SK-N-SH (cell line): ENCODE measurements around the gene LRMDA. TPM values are rescaled to one million over a fixed set of nuclear protein-coding genes. Genes with fewer than 3 reads are reported as not detected.
A peak's percentile ranks its signal among the peaks of the same experiment; 100 is the strongest.

Source experiments
- CTCF ChIA-PET: fragments of 300-600, 350-600 bp; formaldehyde crosslinking; extraction: SDS; loops from one replicate; lab custom pipeline; 2021; lab: Yijun Ruan, JAX
- POLR2A ChIA-PET: fragments of 350-600 bp; sonication (Branson Sonifier 250); formaldehyde crosslinking; extraction: SDS; loops from one replicate; lab custom pipeline; 2020; ENCODE audit warnings: antibody characterized with exemption, inconsistent platforms; lab: Yijun Ruan, JAX
- DNase-seq: peaks from one replicate; pipeline ENCODE4 v3.0.0; 2012
- H2AFZ ChIP-seq: fragments of 200-600 bp; sonication (generic); 2 replicates; pipeline ENCODE4 v1.8.1; 2016; ENCODE audit warnings: antibody characterized with exemption, mild to moderate bottlenecking, low read depth
- H3F3A ChIP-seq: fragments of 200-600 bp; sonication (generic); replicated peaks from 2 replicates; pipeline ENCODE3; 2016; ENCODE audit warnings: antibody characterized with exemption, mild to moderate bottlenecking; ENCODE audit not compliant: insufficient read depth
- H3K27ac ChIP-seq, 2 experiments: fragments of 200-500 bp in 1 of 2; fragments of 200-600 bp in 1 of 2; sonication (Bioruptor generic) in 1 of 2; sonication (generic), shearing (Covaris generic) in 1 of 2; 2 replicates each; pipeline versions ENCODE4 v1.5.1 to v1.6.1; 2014 to 2016; ENCODE audit warnings: low read depth in 2 of 2, inconsistent platforms in 1 of 2, low read length in 1 of 2, mild to moderate bottlenecking in 1 of 2, mixed read lengths in 1 of 2
- H3K27me3 ChIP-seq: fragments of 200-600 bp; sonication (generic), shearing (Covaris generic); 2 replicates; pipeline ENCODE4 v1.6.1; 2016; ENCODE audit warnings: mixed run types; ENCODE audit not compliant: insufficient read depth
- H3K36me3 ChIP-seq, 2 experiments: fragments of 200-500 bp in 1 of 2; fragments of 200-600 bp in 1 of 2; sonication (Bioruptor generic) in 1 of 2; sonication (generic) in 1 of 2; replicated peaks in 1 of 2; 2 replicates each; pipeline versions ENCODE3 to v1.5.1; 2014 to 2016; ENCODE audit warnings: low read length in 1 of 2, mild to moderate bottlenecking in 1 of 2; ENCODE audit not compliant: insufficient read depth in 2 of 2, control insufficient read depth in 1 of 2
- H3K4me1 ChIP-seq, 2 experiments: fragments of 200-500 bp in 1 of 2; fragments of 200-600 bp in 1 of 2; sonication (Bioruptor generic) in 1 of 2; sonication (generic), shearing (Covaris generic) in 1 of 2; 2 replicates each; pipeline versions ENCODE4 v1.5.1 to v1.6.1; 2014 to 2016; ENCODE audit warnings: low read depth in 1 of 2, low read length in 1 of 2, mixed run types in 1 of 2; ENCODE audit not compliant: insufficient read depth in 2 of 2, control insufficient read depth in 1 of 2
- H3K4me2 ChIP-seq: fragments of 200-600 bp; sonication (generic), shearing (Covaris generic); 2 replicates; pipeline ENCODE4 v1.6.1; 2017; ENCODE audit warnings: mixed run types
- H3K4me3 ChIP-seq, 2 experiments: fragments of 200-500 bp in 1 of 2; fragments of 200-600 bp in 1 of 2; sonication (Bioruptor generic) in 1 of 2; sonication (generic), shearing (Covaris generic) in 1 of 2; 2 replicates each; pipeline versions ENCODE4 v1.5.1 to v1.8.1; 2014 to 2016; ENCODE audit warnings: low read depth in 2 of 2, inconsistent platforms in 1 of 2, low read length in 1 of 2, mild to moderate bottlenecking in 1 of 2, mixed read lengths in 1 of 2, moderate library complexity in 1 of 2
- H3K79me2 ChIP-seq: fragments of 200-600 bp; sonication (generic); 2 replicates; pipeline ENCODE4 v1.8.1; 2017; ENCODE audit warnings: mild to moderate bottlenecking; ENCODE audit not compliant: insufficient read depth
- H3K9ac ChIP-seq: fragments of 200-600 bp; sonication (generic); 2 replicates; pipeline ENCODE4 v1.6.1; 2017; ENCODE audit warnings: mixed run types
- H3K9me2 ChIP-seq: fragments of 200-600 bp; sonication (generic); 2 replicates; pipeline ENCODE4 v1.6.1; 2017; ENCODE audit warnings: mixed run types
- H3K9me3 ChIP-seq: fragments of 200-600 bp; sonication (generic); 2 replicates; pipeline ENCODE4 v1.6.1; 2017; ENCODE audit warnings: mixed run types, mild to moderate bottlenecking, moderate library complexity
- H4K20me1 ChIP-seq: fragments of 200-600 bp; sonication (generic); 2 replicates; pipeline ENCODE4 v1.6.1; 2017; ENCODE audit warnings: mild to moderate bottlenecking, mixed run types; ENCODE audit not compliant: insufficient read depth
- CHD2 ChIP-seq: fragments of 150-350 bp; IDR thresholded peaks from 2 replicates; pipeline ENCODE4 v1.6.1; 2018; ENCODE audit warnings: low read length; ENCODE audit not compliant: partially characterized antibody
- ELF1 ChIP-seq: IDR thresholded peaks from 2 replicates; pipeline ENCODE4 v1.4.0; 2012
- EP300 ChIP-seq, 2 experiments: IDR thresholded peaks; 2 replicates each; pipeline versions ENCODE4 v1.4.0 to v1.6.1; 2012; ENCODE audit warnings: borderline replicate concordance in 1 of 2, low read depth in 1 of 2, low read length in 1 of 2
- EZH2phosphoT487 ChIP-seq: fragments of 200-600 bp; sonication (generic); IDR thresholded peaks from 2 replicates; pipeline ENCODE4 v1.6.1; 2017; ENCODE audit warnings: low read depth, mixed run types, mild to moderate bottlenecking, antibody characterized with exemption, moderate library complexity, borderline replicate concordance
- FOSL2 ChIP-seq: IDR thresholded peaks from 2 replicates; pipeline ENCODE4 v1.4.0; 2012; ENCODE audit warnings: low read depth, mild to moderate bottlenecking, moderate library complexity, borderline replicate concordance
- FOXJ3 ChIP-seq: sonication (generic); formaldehyde crosslinking; IDR thresholded peaks from 2 replicates; pipeline ENCODE4 v1.5.1; 2020; ENCODE audit warnings: mild to moderate bottlenecking, missing genetic modification reagents
- FOXM1 ChIP-seq: IDR thresholded peaks from 2 replicates; pipeline ENCODE4 v1.4.0; 2012; ENCODE audit warnings: low read depth, mild to moderate bottlenecking
- GABPA ChIP-seq: IDR thresholded peaks from 2 replicates; pipeline ENCODE4 v1.4.0; 2012; ENCODE audit warnings: low read depth, mild to moderate bottlenecking
- GATA2 ChIP-seq: sonication (generic); formaldehyde crosslinking; IDR thresholded peaks from 2 replicates; pipeline ENCODE4 v1.5.0; 2020; ENCODE audit warnings: mild to moderate bottlenecking, missing genetic modification reagents
- IRF3 ChIP-seq: fragments of 150-350 bp; IDR thresholded peaks from 2 replicates; pipeline ENCODE4 v1.6.1; 2016; ENCODE audit warnings: mild to moderate bottlenecking, low read depth, low read length
- JUND ChIP-seq: IDR thresholded peaks from 2 replicates; pipeline ENCODE4 v1.4.0; 2012
- MAX ChIP-seq: IDR thresholded peaks from 2 replicates; pipeline ENCODE4 v1.4.0; 2012; ENCODE audit warnings: low read depth
- MEF2A ChIP-seq: IDR thresholded peaks from 2 replicates; pipeline ENCODE4 v1.4.0; 2012; ENCODE audit warnings: low read depth, borderline replicate concordance
- MXI1 ChIP-seq: IDR thresholded peaks from 2 replicates; pipeline ENCODE4 v1.6.1; 2012; ENCODE audit warnings: mild to moderate bottlenecking, low read depth, low read length, improper control_type of control experiment
- NFIC ChIP-seq: IDR thresholded peaks from 2 replicates; pipeline ENCODE4 v1.4.0; 2012; ENCODE audit warnings: borderline replicate concordance
- NRF1 ChIP-seq: IDR thresholded peaks from 2 replicates; pipeline ENCODE4 v1.6.1; 2012; ENCODE audit warnings: low read depth, mild to moderate bottlenecking, low read length
- PBX3 ChIP-seq: IDR thresholded peaks from 2 replicates; pipeline ENCODE4; 2012
- RAD21 ChIP-seq: IDR thresholded peaks from 2 replicates; pipeline ENCODE4 v1.6.1; 2012; ENCODE audit warnings: mild to moderate bottlenecking, low read length
- RCOR1 ChIP-seq: fragments of 150-350 bp; IDR thresholded peaks from 2 replicates; pipeline ENCODE4 v1.6.1; 2017; ENCODE audit warnings: antibody characterized with exemption, low read length
- REST ChIP-seq: IDR thresholded peaks from 2 replicates; pipeline ENCODE4 v1.6.1; 2012; ENCODE audit warnings: mild to moderate bottlenecking, low read depth, low read length, moderate library complexity
- RFX5 ChIP-seq: IDR thresholded peaks from 2 replicates; pipeline ENCODE4 v1.6.1; 2012; ENCODE audit warnings: mild to moderate bottlenecking, improper control_type of control experiment, low read length
- RXRA ChIP-seq: IDR thresholded peaks from 2 replicates; pipeline ENCODE4 v1.4.0; 2012; ENCODE audit warnings: low read depth, mild to moderate bottlenecking, borderline replicate concordance
- SIN3A ChIP-seq: IDR thresholded peaks from 2 replicates; pipeline ENCODE4 v1.6.1; 2012; ENCODE audit warnings: low read depth, mild to moderate bottlenecking, low read length, moderate library complexity, borderline replicate concordance
- TAF1 ChIP-seq: IDR thresholded peaks from 2 replicates; pipeline ENCODE4 v1.6.1; 2012; ENCODE audit warnings: low read depth, mild to moderate bottlenecking, low read length, moderate library complexity, borderline replicate concordance
- TCF12 ChIP-seq: IDR thresholded peaks from 2 replicates; pipeline ENCODE4 v1.4.0; 2012
- TEAD4 ChIP-seq: IDR thresholded peaks from 2 replicates; pipeline ENCODE4 v1.4.0; 2012; ENCODE audit warnings: mild to moderate bottlenecking, borderline replicate concordance; ENCODE audit not compliant: insufficient read depth
- USF2 ChIP-seq: fragments of 150-350 bp; IDR thresholded peaks from 2 replicates; pipeline ENCODE4 v1.6.1; 2017; ENCODE audit warnings: antibody characterized with exemption, low read length, low read depth, borderline replicate concordance
- YY1 ChIP-seq: IDR thresholded peaks from 2 replicates; pipeline ENCODE4 v1.4.0; 2012; ENCODE audit warnings: low read depth, mild to moderate bottlenecking
- WGBS: methylation state at CpG from one replicate; pipeline ENCODE4 v1.1.6; 2017; ENCODE audit warnings: low lambda C conversion rate; 5-methylcytosine and 5-hydroxymethylcytosine counted together
- polyA plus RNA-seq, 3 experiments: library from polyadenylated mRNA; depleted of rRNA; stranded (reverse); fragments of >200 nt; gene quantifications; 2 replicates each; pipeline ENCODE4 v1.2.3, GENCODE V29; 2012

LRMDA gene
- polyA plus RNA-seq, 1 of the 3 experiments (the other 2 are of a cell fraction): 0.95 TPM

GRCh38 chr10:76284351-76284750 lies 852.9 kb downstream of the LRMDA start (continued):
- no peak for TF ChIP-seq RXRA
- TF ChIP-seq SIN3A: no peak
- no peak for TF ChIP-seq GATA2 (CRISPR knock-in tag)

- H3K79me2 ChIP-seq: no peaks in the 10 kb centered on the region
- H3K9me3 ChIP-seq: no peaks in the 10 kb centered on the region
- peaks cover 11 to 17% of the 10 kb centered on the region in 2 experiments; a peak in 3 of 4 replicates for H3K4me1 ChIP-seq
- WGBS: 23% methylated on average over 1 of the region's 1 CpG
- H3K4me2 ChIP-seq: no peak overlapping the region
- ChIA-PET CTCF (interaction anchor here (1.6 kb wide), 1 partner anchor 10 kb away, joined by 4 read pairs; no protein-coding TSS in a partner anchor), POLR2A (no interaction called here)
- no peaks in the 10 kb centered on the region for H3K36me3 ChIP-seq
- H3K27me3 ChIP-seq: no peaks in the 10 kb centered on the region
- H4K20me1 ChIP-seq: no peaks in the 10 kb centered on the region
- H2AFZ ChIP-seq: no peak overlapping the region
- H3F3A ChIP-seq: peaks cover 4% of the 10 kb centered on the region
- H3K9me2 ChIP-seq: no peaks in the 10 kb centered on the region
- no peak overlapping the region for H3K4me3 ChIP-seq
- no peak overlapping the region for H3K9ac ChIP-seq
- peak overlapping the region in 1 of 2 experiments; percentile 22; a peak in 1 of 4 replicates for H3K27ac ChIP-seq
- DNase-seq: no peak
- peak in 1 of 2 experiments; percentile 81; a peak in 2 of 4 replicates for TF ChIP-seq EP300 (IDR thresholded peaks at IDR 0.05; ENCODE audit: borderline replicate concordance in 1 of 2, low read depth in 1 of 2, low read length in 1 of 2)
- TF ChIP-seq EZH2phosphoT487: no peak
- TF ChIP-seq MEF2A: peak; percentile 46; the same call in 1 of the 2 replicates
- no peak for TF ChIP-seq RFX5
- TF ChIP-seq USF2: no peak
- no peak for TF ChIP-seq MAX
- no peak for TF ChIP-seq REST
- TF ChIP-seq IRF3: no peak
- TF ChIP-seq FOXM1: no peak
- peak; percentile 68 for TF ChIP-seq TCF12
- no peak for TF ChIP-seq MXI1
- no peak for TF ChIP-seq RAD21
- peak; percentile 55 for TF ChIP-seq PBX3
- no peak for TF ChIP-seq GATA2 (CRISPR knock-in tag)
- TF ChIP-seq NRF1: no peak
- TF ChIP-seq FOXJ3 (CRISPR knock-in tag): no peak
- no peak for TF ChIP-seq RCOR1
- TF ChIP-seq NFIC: peak; percentile 36; the same call in 1 of the 2 replicates
- TF ChIP-seq TAF1: no peak
- TF ChIP-seq ELF1: no peak
- TF ChIP-seq JUND: peak; percentile 70
- TF ChIP-seq TEAD4: no peak
- no peak for TF ChIP-seq YY1
- peak; percentile 69 for TF ChIP-seq FOSL2
- TF ChIP-seq GABPA: no peak
- no peak for TF ChIP-seq CHD2
Observed at GRCh38 chr10:76285012-76285411, 853.6 kb downstream of the LRMDA start.
